Natural killer cell treated with Interleukin-12 subunit alpha and Interleukin-12 subunit beta and Interleukin-15 and Interleukin-18, amount 100 ng/mL, for 72 hours (primary cell): ENCODE measurements around the gene TFDP1. TPM values are rescaled to one million over a fixed set of nuclear protein-coding genes. Genes with fewer than 3 reads are reported as not detected.

Source experiments
- ATAC-seq, 2 donors: fragments of 150-1000 bp; cut with Tn5 transposase in 1 of 2; sonication (Bioruptor Pico), chemical (Tn5 transposase) in 1 of 2; 2 replicates each; pipeline ENCODE4 v1.10.0; 2021
- DNase-seq: peaks from one replicate; pipeline ENCODE4 v3.0.0; 2022; ENCODE audit warnings: low spot score
- H3K27ac Mint-ChIP-seq, 2 donors: 1 replicate in 1 of 2; 2 replicates in 1 of 2; pipeline ENCODE4 v1.8.0; 2022; ENCODE audit warnings: mixed read lengths in 2 of 2, mild to moderate bottlenecking in 1 of 2, moderate library complexity in 1 of 2
- H3K27me3 Mint-ChIP-seq, 2 donors: 1 replicate in 1 of 2; 2 replicates in 1 of 2; pipeline ENCODE4 v1.8.0; 2022; ENCODE audit warnings: mixed read lengths in 2 of 2
- H3K36me3 Mint-ChIP-seq: one replicate; pipeline ENCODE4 v1.8.0; 2022; ENCODE audit warnings: mixed read lengths
- H3K4me1 Mint-ChIP-seq, 2 donors: 1 replicate in 1 of 2; 2 replicates in 1 of 2; pipeline ENCODE4 v1.8.0; 2022; ENCODE audit warnings: low read depth in 2 of 2, mixed read lengths in 2 of 2, mild to moderate bottlenecking in 1 of 2
- H3K4me3 Mint-ChIP-seq: one replicate; pipeline ENCODE4 v1.8.0; 2022; ENCODE audit warnings: mixed read lengths
- H3K9me3 Mint-ChIP-seq: 2 replicates; pipeline ENCODE4 v1.8.0; 2022; ENCODE audit warnings: mixed read lengths
- total RNA-seq, 2 donors: library from RNA; stranded (reverse); gene quantifications; one replicate each; pipeline ENCODE4 v1.2.3, GENCODE V29; 2022

Gene TFDP1
- total RNA-seq, 2 donors from 2014 or later, result 97.5 to 226 TPM

GRCh38 chr13:113573065-113573464 is 11.5 kb upstream of the TFDP1 start:
- ATAC-seq, result no peak
- Mint-ChIP-seq H3K4me3 (no peak overlapping the region), H3K27me3 (peaks cover 28 to 35% of the 10 kb centered on the region in 2 donors), H3K27ac (no peak overlapping the region), H3K4me1 (no peaks in the 10 kb centered on the region), H3K9me3 (peaks cover 2% of the 10 kb centered on the region), H3K36me3 (peaks cover 6% of the 10 kb centered on the region)
- DNase-seq, result no peak

- Mint-ChIP-seq H3K4me1 (no peaks in the 10 kb centered on the region), H3K36me3 (peaks cover 6% of the 10 kb centered on the region), H3K27me3 (peaks cover 13 to 25% of the 10 kb centered on the region in 2 donors), H3K9me3 (peaks cover 2% of the 10 kb centered on the region), H3K27ac (no peak overlapping the region), H3K4me3 (no peak overlapping the region)
- DNase-seq (no peak), ATAC-seq (no peak)
Measured at GRCh38 chr13:113576597-113576996, 8.0 kb upstream of the TFDP1 start.

- Mint-ChIP-seq H3K4me1 (no peaks in the 10 kb centered on the region), H3K9me3 (peaks cover 2% of the 10 kb centered on the region), H3K4me3 (no peak overlapping the region), H3K27ac (no peak overlapping the region), H3K27me3 (peaks cover 13 to 24% of the 10 kb centered on the region in 2 donors), H3K36me3 (peaks cover 6% of the 10 kb centered on the region)
- ATAC-seq (no peak), DNase-seq (no peak)
Measured at GRCh38 chr13:113577881-113578435, 6.6 kb upstream of the TFDP1 start.

- no peak for DNase-seq
- H3K36me3 Mint-ChIP-seq, result peaks cover 6% of the 10 kb centered on the region
- ATAC-seq, result no peak
- no peak overlapping the region for H3K27ac Mint-ChIP-seq
- no peak overlapping the region for H3K4me3 Mint-ChIP-seq
- H3K9me3 Mint-ChIP-seq, result peaks cover 2% of the 10 kb centered on the region
- H3K27me3 Mint-ChIP-seq, result peaks cover 7 to 17% of the 10 kb centered on the region in 2 donors
- peaks cover 4% of the 10 kb centered on the region in 2 donors for H3K4me1 Mint-ChIP-seq
Measured at GRCh38 chr13:113579686-113580085, 4.9 kb upstream of the TFDP1 start.

GRCh38 chr13:113581871-113582270 is 2.7 kb upstream of the TFDP1 start:
- no peak overlapping the region for H3K27ac Mint-ChIP-seq
- no peak for DNase-seq
- no peak overlapping the region for H3K4me3 Mint-ChIP-seq
- peaks cover 4% of the 10 kb centered on the region for H3K36me3 Mint-ChIP-seq
- H3K27me3 Mint-ChIP-seq, result peaks cover 0 to 13% of the 10 kb centered on the region in 2 donors
- peaks cover 14 to 18% of the 10 kb centered on the region in 2 donors for H3K4me1 Mint-ChIP-seq
- H3K9me3 Mint-ChIP-seq, result no peaks in the 10 kb centered on the region
- ATAC-seq, result no peak

GRCh38 chr13:113582841-113583631 is 1.5 kb upstream of the TFDP1 start:
- no peak for ATAC-seq
- DNase-seq, result no peak
- peaks cover 20 to 22% of the 10 kb centered on the region in 2 donors for H3K4me1 Mint-ChIP-seq
- H3K9me3 Mint-ChIP-seq, result no peaks in the 10 kb centered on the region
- H3K27me3 Mint-ChIP-seq, result peaks cover 0 to 8% of the 10 kb centered on the region in 2 donors
- H3K4me3 Mint-ChIP-seq, result peak overlapping the region; percentile 30
- peaks cover 4% of the 10 kb centered on the region for H3K36me3 Mint-ChIP-seq
- H3K27ac Mint-ChIP-seq, result no peak overlapping the region

GRCh38 chr13:113584870-113585671 is 518 bp downstream of the TFDP1 start:
- Mint-ChIP-seq H3K9me3 (no peaks in the 10 kb centered on the region), H3K27ac (peak overlapping the region; percentile 77 to 86), H3K36me3 (peaks cover 13% of the 10 kb centered on the region), H3K27me3 (peaks cover 0 to 5% of the 10 kb centered on the region in 2 donors), H3K4me3 (peak overlapping the region; percentile 88), H3K4me1 (peaks cover 30 to 34% of the 10 kb centered on the region in 2 donors)
- ATAC-seq, result peak; percentile 29 to 49
- DNase-seq, result no peak

GRCh38 chr13:113585896-113586295 is 1.3 kb downstream of the TFDP1 start:
- H3K36me3 Mint-ChIP-seq, result peaks cover 13% of the 10 kb centered on the region
- H3K27me3 Mint-ChIP-seq, result peaks cover 0 to 3% of the 10 kb centered on the region in 2 donors
- no peak for DNase-seq
- peak overlapping the region; percentile 88 for H3K4me3 Mint-ChIP-seq
- H3K27ac Mint-ChIP-seq, result peak overlapping the region; percentile 77 to 86
- no peak for ATAC-seq
- H3K4me1 Mint-ChIP-seq, result peaks cover 30 to 34% of the 10 kb centered on the region in 2 donors
- H3K9me3 Mint-ChIP-seq, result no peaks in the 10 kb centered on the region

- H3K27me3 Mint-ChIP-seq, result no peaks in the 10 kb centered on the region
- no peak for DNase-seq
- no peak for ATAC-seq
- peaks cover 30 to 38% of the 10 kb centered on the region in 2 donors for H3K4me1 Mint-ChIP-seq
- H3K9me3 Mint-ChIP-seq, result no peaks in the 10 kb centered on the region
- peak overlapping the region; percentile 88 for H3K4me3 Mint-ChIP-seq
- peaks cover 13% of the 10 kb centered on the region for H3K36me3 Mint-ChIP-seq
- H3K27ac Mint-ChIP-seq, result peak overlapping the region in 1 of 2 donors; percentile 77
Measured at GRCh38 chr13:113586661-113587479, 2.3 kb downstream of the TFDP1 start.

GRCh38 chr13:113588394-113589111 is 4.0 kb downstream of the TFDP1 start:
- Mint-ChIP-seq H3K4me1 (peaks cover 30 to 38% of the 10 kb centered on the region in 2 donors), H3K4me3 (peak overlapping the region; percentile 42), H3K36me3 (peaks cover 13% of the 10 kb centered on the region), H3K9me3 (no peaks in the 10 kb centered on the region), H3K27me3 (no peaks in the 10 kb centered on the region), H3K27ac (peak overlapping the region in 1 of 2 donors; percentile 48)
- ATAC-seq, result peak; percentile 21 to 22
- DNase-seq, result no peak

GRCh38 chr13:113589251-113589960 is 4.9 kb downstream of the TFDP1 start:
- no peak for DNase-seq
- ATAC-seq, result no peak
- Mint-ChIP-seq H3K27ac (peak overlapping the region in 1 of 2 donors; percentile 48), H3K4me3 (no peak overlapping the region), H3K9me3 (no peaks in the 10 kb centered on the region), H3K4me1 (peaks cover 26 to 34% of the 10 kb centered on the region in 2 donors), H3K27me3 (no peaks in the 10 kb centered on the region), H3K36me3 (peaks cover 13% of the 10 kb centered on the region)

GRCh38 chr13:113589961-113590339 is 5.4 kb downstream of the TFDP1 start:
- no peaks in the 10 kb centered on the region for H3K27me3 Mint-ChIP-seq

More at GRCh38 chr13:113589961-113590339, 5.4 kb downstream of the TFDP1 start:
- Mint-ChIP-seq H3K4me3 (no peak overlapping the region), H3K36me3 (peaks cover 16% of the 10 kb centered on the region), H3K4me1 (peaks cover 25 to 37% of the 10 kb centered on the region in 2 donors), H3K9me3 (no peaks in the 10 kb centered on the region), H3K27ac (no peak overlapping the region)
- ATAC-seq, result no peak
- no peak for DNase-seq
